HG02973 (cell line): Measurements from ENCODE around the gene NOP14.
A peak's percentile ranks its signal among the peaks of the same experiment; 100 is the strongest.
"Not testable (repeated sequence)": the region's sequence is repeated elsewhere in the genome, so short reads cannot be mapped to it uniquely, and the experiment has no call there.

Experiments used
- ATAC-seq: cut with Tn5 transposase; IDR thresholded peaks from one replicate; pipeline ENCODE4 v1.9.1; 2021; ENCODE audit warnings: moderate library complexity; ENCODE audit not compliant: unreplicated experiment

Gene NOP14

GRCh38 chr4:2963175-2963965 is at the start of gene NOP14, which contains the start of gene GRK4:
Gene NOP14, minus strand, starts transcription at chr4:2963406. Its CDS starts 87 bp downstream, at chr4:2963319.
Gene GRK4, plus strand, starts transcription at chr4:2963571. Its CDS starts 500 bp downstream, at chr4:2964071.
- peak; percentile 87 for ATAC-seq

GRCh38 chr4:3011456-3012220 is 48.4 kb upstream of the NOP14 start:
- ATAC-seq = no peak

- ATAC-seq = no peak
Observed at GRCh38 chr4:3010998-3011397, 47.8 kb upstream of the NOP14 start.

GRCh38 chr4:3010577-3010976 is 47.4 kb upstream of the NOP14 start:
- no peak for ATAC-seq

GRCh38 chr4:3009422-3009821 is 46.2 kb upstream of the NOP14 start:
- no peak for ATAC-seq

GRCh38 chr4:3007724-3008123 is 44.5 kb upstream of the NOP14 start:
- ATAC-seq = no peak

GRCh38 chr4:2996415-2996814 is 33.2 kb upstream of the NOP14 start:
- ATAC-seq = no peak

- ATAC-seq = no peak
Observed at GRCh38 chr4:2995546-2996265, 32.5 kb upstream of the NOP14 start.

- no peak for ATAC-seq
Observed at GRCh38 chr4:2994917-2995316, 31.7 kb upstream of the NOP14 start.

- ATAC-seq = no peak
Observed at GRCh38 chr4:2991243-2991642, 28.0 kb upstream of the NOP14 start.

GRCh38 chr4:2983715-2984114 is 20.5 kb upstream of the NOP14 start:
- ATAC-seq = not testable (repeated sequence)

GRCh38 chr4:2982012-2982411 is 18.8 kb upstream of the NOP14 start:
- no peak for ATAC-seq

- ATAC-seq = no peak
Observed at GRCh38 chr4:2981256-2981819, 18.1 kb upstream of the NOP14 start.

- ATAC-seq = no peak
Observed at GRCh38 chr4:2977211-2978088, 14.2 kb upstream of the NOP14 start.

- ATAC-seq = no peak
Observed at GRCh38 chr4:2971275-2971674, 8.1 kb upstream of the NOP14 start.

- ATAC-seq = no peak
Observed at GRCh38 chr4:2968381-2968780, 5.2 kb upstream of the NOP14 start.

- ATAC-seq = no peak
Observed at GRCh38 chr4:2965262-2965661, 2.1 kb upstream of the NOP14 start.

GRCh38 chr4:2964706-2965258 is 1.6 kb upstream of the NOP14 start:
- ATAC-seq = no peak

GRCh38 chr4:2963966-2964471 is 813 bp upstream of the NOP14 start:
- no peak for ATAC-seq
